ENCODE results near the gene NINJ2.

The NINJ2 gene

DNA sequence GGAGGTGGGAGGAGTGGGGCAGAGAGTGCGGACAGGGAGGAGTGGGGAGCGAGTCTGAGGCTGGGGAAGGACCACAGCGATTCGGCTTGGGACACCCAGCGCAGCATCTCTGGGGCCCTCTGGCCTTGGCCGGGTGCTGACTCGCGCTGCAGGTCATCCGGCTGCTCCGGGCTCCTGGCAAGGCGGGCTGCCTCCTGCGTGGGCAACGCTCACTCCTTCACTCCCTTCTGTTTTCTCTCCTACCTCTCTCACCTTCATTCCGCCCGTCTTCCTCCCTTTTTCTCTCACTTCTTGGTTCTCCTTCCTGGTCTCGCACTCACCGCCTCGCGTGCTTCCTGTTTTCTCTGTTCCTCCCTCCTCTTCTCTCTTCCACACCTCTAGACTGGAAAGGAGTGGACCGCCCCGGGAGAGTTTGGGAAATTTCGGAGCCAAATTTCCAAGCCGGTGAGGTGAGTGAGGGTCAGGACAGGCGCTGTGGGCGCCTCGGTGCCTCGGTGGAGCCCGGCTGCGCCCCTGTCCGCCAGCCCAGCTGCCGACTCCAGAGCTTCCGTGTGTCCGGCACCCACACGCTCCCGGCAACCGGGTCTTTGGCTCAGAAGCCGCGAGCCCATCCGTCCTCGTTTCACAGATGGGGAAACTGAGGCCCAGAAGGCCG is 116.9 kb downstream of the NINJ2 start:
- DNase-seq = no peak

DNA sequence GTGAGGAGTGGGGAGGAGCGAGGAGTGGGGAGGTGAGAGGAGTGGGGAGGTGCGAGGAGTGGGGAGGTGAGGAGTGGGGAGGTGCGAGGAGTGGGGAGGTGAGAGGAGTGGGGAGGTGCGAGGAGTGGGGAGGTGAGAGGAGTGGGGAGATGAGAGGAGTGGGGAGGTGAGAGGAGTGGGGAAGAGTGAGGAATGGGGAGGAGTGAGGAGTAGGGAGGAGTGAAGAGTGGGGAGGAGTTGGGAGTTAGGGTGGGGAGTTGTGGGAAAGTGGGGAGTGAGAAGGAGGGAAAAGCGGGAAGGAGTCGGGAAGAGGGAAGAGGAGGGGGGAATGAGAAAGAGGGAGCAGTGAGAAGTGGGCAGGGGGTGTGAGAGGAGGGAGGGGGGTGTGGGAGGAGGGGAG is 117.4 kb downstream of the NINJ2 start:
- no peak for DNase-seq

DNA sequence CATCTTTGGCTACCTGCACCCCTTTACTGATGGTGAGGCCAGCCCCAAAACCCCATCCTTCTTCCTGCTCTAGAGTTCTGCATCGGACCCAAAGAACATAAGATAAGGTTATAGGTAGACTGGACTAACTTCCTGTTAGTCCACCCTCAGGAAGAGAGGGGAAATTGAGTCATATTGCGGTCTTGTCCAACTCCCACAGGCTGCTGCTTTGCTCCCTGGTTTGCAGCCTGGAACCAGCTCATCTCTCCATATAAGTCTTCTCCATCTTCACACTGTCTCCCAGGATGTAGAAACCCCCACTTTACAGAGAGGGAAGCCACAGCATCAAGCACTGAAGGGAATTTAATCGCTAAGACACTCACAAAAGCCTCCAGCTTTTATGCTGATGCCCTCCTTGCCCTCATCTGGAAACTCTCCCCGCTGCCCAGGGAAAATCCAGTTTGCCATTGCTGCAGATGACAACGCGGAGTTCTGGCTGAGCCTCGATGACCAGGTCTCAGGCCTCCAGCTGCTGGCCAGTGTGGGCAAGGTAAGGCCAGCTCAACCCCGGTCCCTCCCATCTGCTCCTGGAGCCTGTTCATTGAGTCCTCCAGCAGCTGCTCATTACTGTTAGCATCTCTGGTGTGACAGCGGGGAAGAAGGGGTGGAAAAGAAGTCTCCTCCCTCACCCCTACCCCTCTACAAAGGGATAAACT is 118.2 kb downstream of the NINJ2 start:
- DNase-seq = no peak

DNA sequence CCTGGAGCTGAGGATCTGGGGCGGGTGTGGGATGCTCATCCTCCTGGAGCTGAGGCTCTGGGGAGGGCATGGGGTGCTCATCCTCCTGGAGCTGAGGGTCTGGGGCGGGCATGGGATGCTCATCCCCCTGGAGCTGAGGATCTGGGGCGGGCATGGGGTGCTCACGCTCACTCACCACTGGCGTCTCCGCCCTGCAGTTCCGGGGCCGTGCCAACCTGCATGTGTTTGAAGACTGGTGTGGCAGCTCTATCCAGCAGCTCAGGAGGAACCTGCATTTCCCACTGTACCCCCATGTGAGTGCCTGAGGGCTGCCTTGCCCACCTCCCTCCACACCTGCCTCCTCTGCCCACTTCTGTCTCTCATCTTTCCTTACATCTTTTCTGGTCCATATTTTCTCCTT is 119.1 kb downstream of the NINJ2 start:
- DNase-seq = no peak

DNA sequence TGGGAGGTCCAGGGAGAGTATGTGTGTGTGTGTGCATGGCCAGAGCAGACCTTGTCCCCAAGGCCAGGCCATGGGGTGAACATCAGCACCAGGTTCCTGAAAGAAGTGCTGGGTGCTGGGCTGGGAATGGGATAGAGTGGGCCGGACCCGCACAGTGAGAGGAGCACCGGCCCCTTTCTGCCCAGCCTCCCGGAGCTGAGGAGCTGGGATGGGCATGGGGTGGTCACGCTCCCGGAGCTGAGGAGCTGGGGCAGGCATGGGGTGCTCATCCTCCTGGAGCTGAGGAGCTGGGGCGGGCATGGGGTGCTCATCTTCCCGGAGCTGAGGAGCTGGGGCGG is 120.2 kb downstream of the NINJ2 start:
- no peak for DNase-seq

DNA sequence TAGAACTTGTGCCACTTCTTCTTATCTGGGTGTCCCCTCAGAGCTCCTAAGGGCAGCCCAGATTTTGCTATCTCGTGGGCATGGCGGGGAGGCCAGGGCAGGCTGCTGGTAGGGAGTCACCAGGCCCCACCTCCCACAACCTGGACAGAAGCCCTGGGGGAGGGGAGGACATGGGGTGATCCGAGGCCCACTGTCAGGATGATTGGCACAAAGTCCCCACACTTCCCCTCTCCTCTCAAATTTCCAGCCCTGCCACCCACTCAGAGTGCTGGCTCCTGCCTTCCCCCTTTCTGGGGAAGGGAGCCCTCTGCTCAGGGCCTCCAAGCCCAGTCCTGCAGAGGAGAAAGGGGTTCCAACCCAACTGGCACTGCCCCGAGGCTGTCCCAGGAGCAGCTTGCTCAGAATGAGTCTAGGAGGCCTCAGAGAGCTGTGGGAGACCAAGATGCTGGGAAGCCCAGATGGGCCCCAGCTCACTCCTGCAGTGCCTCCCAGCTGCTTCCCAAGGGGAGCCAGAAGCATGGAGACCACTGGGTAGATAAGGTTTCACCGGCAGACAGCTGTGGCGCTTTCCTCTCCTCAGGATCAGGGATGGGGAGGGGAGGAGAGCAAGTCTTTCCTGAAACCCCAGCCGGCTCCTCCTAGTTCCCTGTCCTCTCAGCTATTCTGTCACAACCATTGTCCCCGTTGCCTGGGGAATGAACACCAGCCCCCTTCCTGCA is 120.7 kb downstream of the NINJ2 start:
- DNase-seq = no peak

DNA sequence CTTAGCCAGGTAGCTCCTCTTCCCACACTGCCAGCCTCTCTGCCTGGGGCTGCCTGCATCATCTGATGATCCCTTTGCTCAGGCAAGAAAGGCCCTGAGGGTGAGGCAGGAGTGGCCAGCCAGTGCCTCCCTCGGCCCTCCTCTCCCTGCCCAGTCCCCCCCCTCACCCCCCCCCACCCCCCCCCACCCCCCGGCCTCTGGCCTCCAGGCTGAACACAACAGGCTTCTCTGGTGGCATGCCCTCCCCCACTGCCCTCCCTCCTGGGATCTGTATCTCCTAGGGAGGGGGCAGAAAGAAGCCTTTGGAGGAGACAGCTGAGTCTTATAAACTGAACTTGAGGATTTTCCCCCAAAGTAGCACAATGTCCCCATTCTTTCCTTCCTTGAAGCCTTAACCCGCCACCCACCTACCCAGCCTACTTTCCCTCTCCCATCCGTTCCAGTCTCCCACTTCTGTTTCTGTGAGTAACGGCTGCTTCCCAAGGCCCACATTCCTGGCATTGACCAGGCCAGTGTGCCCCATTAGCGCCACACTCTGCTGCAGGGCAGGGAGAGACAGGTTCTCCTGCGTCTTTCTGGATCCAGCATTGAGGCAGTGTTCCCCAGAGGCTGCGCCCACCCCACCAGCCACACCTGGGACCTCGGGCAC is 121.4 kb downstream of the NINJ2 start:
- no peak for DNase-seq

DNA sequence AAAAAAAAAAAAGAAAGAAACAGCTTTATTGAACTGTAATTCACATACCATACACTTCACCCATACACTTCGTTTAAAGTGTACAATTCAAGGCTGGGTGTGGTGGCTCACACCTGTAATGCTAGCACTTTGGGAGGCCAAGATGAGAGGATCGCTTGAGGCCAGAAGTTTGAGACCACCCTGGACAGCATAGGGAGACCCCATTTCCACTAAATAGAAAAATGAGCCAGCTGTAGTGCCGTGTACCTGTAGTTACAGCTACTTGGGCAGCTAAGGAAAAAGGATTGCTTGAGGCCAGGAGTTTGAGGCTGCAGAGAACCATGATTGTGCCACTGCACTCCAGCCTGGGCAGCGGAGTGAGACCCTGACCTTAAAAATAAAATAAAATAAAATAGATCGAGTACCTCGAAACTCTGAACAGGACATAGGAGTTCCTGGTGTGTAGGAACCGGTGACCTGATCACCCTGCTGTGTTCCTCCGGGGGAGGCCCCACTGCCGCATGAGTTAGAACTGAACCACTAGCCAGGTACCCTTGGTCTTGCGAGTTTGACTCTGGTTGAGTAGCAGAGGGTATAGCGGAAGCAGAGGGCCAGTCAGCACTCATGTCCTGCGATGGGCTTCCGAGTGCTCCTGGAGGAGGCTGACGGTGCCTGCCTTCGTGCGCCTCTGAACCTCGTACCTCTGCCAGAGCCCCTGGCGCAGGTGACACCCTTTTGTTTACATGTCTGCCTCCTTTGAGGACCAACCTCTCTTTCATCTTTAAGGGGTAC is 123.5 kb downstream of the NINJ2 start:
- DNase-seq = no peak

DNA sequence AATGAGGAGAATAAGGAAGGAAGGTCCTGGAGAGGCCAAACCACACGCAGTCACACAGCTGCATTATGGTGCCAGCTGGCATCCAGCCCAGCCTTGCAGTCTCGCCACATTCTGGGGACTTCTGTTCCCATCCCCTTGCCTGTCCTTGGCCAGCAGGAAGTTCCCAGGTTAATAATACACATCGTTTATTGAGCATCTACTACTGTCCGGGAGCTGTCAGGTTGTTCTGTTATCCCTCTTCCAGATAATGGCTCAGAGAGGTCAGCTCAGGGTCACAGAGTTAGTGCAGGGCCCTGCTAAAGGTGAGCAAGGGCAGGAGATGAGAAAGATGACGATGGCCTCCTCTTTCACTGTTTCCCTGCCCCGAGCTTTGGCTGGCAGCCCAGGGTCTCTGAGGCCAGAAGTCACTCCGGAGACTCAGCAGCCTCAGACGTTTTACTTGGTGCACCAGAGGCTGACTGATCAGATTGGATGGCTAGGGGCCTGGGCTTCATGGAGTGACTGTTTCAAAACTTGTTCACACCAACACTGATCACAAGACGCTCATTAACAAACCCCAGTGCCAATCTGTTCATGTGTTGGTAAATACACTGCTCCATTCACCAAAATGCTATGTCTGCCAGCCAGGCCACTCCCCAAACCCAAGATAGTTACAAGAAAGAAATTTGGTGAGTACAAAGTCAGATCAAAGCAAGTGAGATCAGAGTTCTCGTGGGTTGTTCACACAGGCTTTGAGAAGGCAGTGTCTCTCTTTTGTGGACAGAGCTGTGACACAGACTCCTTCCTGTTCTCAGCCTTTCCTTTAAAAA is 124.3 kb downstream of the NINJ2 start:
- peak; percentile 14 for DNase-seq

DNA sequence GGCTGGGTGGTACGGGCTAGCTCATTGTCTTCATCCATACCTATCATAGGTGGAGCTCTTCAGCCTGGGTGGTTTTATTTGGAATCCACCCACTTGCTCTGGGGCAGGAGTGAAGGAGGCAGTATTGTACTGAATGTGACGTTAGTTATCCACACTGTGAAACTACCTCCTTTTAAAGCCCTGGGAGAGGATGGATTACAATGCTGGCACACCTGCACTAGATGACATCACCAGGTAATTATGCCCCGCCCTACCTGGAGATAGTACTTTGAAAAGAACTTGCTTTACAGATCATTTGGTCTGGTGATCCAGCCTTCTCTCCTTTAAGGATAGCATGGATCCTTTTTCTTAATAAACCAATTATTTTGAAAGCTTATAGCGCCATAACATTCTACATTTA is 125.5 kb downstream of the NINJ2 start:
- DNase-seq = no peak

DNA sequence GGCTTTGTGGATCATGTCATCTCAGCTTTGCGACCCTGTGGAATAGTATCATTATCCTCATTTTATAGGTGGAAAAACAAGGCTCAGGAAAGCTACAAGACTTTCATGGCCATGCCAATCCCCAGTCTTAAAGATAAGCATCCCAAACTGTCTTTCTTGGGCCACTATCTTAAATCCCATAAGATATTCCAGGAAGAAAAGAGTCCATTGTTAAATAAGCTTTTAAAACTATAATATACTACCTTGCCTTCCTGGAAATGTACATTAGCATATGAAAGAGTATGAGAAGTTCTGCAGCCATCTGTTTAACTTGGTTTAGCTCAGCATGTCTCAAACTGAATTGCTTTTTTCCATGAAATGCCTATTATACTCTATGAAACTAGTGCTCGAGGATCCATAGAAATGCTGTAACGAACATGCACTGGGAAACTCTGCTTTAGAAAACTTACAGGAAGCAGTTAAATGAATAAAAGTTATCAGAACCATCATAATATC is 126.4 kb downstream of the NINJ2 start:
- no peak for DNase-seq

DNA sequence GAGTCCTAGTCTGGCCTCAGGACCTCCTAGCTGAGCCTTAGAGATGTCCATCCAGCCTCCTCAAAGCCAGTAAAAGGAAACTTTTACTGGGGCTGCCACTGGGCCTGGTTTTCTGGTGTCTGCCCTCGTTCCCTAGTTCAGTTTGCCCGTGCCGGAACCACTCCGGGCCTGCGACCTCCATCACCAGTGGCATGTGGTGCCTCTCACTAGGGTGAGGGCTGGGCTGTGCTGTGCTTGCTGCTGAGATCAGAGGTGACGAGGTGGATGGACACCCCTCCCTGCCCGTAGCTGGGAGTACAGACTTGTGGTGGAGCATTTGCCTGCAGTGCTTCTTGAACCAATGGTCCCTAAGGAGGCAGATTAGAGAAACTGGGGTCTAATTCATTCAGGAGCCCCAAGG is 127.8 kb downstream of the NINJ2 start:
- no peak for DNase-seq

DNA sequence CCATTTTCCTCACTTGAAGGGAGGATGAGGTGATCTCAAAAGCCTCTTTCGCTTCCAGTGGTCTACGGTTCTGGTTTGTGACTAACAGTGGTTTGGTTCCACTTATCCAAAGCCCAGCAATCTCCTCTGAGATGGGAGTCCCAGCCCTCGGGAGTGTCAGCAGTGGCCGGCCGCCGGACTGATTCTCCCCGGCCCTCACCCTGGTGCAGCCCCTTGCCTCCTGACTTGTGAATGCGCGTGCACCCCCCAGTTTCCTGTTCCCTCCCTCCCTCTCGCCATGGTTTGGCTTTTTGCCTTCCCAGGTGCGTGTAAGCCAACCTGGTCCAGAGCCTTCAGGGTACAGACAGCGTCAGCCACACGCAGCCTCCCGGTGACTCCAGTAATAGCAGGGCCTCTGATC is 129.0 kb downstream of the NINJ2 start:
- DNase-seq = no peak

DNA sequence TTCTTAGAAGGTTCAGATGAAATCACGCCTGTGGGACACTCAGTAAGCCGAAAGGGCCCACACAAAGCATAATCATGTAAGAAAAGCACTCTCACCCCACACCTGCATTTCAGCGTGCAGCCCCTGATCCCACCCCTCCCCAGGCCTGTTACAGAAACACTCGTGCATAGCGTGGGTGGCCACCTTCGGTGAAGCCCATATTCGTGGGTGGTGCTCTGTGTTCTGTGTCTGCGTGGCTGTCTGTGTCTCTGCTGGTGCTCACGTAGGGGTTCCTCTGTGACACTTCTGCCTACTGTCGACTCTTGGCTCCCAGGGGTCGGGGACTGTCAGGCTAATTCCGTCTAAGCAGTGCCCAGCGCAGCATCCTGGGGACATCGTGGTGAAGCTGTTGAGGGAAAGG is 129.5 kb downstream of the NINJ2 start:
- no peak for DNase-seq

DNA sequence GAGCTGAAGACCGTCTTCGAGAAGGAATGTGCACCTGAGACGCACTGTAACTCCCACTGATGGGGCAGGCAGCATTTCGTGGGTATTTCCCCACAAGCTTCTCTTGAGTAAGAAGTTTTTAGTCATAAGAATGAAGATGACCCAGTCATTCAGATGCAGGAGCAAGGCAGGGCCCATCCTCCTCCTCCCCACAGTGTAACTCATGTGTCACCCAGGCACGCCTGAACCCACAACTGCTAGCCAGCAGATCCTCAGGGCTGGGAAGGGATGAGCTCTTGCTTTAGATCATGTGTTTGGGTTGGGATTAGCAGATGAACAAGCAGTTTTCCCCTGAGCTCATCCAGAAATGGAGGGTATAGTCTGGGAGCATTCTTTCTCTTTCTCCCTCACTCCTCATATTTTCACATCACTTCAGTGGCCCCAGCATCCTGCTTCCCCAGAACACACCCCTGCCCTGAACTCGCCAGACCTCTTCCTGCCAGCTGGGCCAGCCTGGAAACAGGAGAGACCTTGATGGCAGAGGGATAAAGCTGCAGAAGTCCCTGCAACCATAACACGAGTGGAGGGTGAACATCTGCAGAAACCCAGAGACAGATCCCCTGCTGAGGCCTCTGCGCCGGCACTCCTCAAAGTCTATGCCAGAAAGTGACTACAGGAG is 130.2 kb downstream of the NINJ2 start:
- DNase-seq = no peak

DNA sequence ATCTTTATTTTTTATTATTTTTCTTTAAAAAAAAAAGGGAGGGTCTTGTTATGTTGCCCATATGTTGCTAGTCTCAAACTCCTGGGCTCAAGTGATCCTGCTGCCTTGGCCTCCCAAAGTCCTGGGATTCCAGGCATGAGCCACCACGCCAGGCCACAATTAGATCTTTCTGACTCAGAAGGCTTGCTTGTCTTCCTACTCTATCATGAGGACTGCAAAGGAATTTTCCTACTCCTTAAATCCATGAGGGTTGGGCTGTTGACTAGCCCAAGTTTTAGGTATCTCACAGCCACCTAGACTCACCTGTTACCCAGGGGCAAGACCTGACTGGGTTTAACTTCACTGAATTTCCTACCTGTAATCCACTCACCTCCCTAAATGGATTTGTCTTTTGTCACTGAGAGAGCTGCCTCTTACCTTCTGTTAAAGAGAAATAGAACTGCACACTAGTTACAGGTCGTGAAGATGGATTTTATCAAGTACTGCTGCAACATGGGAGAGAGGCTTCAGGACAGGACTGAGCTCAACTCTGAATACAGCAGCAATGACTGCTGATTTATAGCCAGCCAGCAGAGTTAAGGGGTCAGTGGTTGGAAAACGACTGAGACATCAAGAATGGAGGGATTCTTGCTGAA is 131.2 kb downstream of the NINJ2 start:
- no peak for DNase-seq

DNA sequence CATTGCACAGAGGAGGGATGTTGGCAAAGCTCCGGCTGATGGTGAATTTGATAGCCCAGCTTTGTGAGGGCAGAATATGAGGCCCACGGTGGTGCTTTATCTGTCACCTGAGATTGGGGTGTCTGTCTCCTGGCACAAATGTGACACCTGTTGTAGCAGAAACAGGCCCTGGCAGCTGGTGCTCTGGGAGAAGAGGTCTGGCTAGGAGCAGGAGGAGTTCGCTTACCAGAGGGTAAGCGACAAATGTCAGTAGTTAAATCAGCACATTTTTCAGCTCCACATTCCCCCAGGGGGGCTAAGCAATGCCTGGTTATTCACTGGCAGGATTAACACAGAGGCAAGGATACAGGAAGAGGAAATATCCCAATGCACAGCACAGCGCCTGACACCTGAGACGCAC is 132.4 kb downstream of the NINJ2 start:
- DNase-seq = no peak

DNA sequence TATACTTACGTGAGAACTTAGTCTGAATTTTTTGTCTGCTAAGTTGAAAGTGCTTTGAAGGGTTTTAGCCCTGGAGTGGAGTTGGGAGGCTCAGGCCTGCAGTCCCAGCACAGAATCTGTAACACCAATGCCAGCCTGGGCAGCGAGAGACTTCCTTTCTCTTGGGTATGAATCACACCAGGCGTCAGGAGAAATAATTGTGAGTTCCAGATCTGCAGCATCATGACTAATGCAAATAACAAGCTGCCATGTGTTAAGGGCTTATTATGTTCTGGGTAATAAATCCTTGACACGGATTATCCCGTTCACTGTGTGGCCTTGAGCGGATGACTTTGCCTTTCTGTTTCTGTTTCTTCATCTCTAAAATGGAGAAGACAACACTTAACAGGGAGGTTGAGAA is 132.9 kb downstream of the NINJ2 start:
- no peak for DNase-seq

DNA sequence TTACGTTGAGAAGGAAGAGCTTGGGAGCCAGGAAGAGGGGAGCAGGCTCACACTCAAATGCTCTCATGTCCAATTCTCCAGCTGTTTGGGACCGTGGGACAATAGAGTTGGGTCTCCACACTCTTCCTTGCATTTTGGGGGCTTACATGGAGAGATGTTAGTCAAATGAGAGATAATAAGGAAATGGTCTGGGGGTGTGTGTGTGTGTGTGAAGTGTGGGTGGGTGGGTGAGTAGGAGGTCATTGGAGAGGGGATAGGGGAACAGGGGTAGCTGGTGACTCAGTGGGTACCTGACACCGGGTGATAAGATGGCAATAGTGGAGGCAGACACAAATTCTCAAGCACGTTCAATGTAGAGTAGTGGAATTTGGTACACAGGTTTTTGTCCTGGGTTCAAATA is 135.5 kb downstream of the NINJ2 start:
- DNase-seq = no peak

DNA sequence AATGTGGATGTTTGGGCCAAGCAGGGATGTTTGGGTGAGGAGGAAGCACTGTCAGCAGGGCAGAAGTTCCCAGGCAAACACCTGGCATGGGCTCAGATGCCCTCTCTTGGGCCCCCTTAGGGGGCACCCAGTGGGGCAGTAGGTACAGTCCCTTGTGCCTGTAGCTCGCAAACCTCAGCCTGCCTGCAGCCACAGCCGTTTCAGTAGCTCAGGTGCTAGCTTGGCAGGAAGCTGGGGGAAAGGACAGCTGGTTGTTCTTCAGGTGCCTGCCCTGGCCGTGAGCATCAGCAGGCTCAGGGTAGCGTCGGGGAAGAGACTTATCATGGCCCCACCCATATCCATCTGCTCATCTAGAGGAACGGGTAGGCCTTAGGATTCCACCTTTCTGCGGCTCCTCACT is 136.0 kb downstream of the NINJ2 start:
- no peak for DNase-seq

DNA sequence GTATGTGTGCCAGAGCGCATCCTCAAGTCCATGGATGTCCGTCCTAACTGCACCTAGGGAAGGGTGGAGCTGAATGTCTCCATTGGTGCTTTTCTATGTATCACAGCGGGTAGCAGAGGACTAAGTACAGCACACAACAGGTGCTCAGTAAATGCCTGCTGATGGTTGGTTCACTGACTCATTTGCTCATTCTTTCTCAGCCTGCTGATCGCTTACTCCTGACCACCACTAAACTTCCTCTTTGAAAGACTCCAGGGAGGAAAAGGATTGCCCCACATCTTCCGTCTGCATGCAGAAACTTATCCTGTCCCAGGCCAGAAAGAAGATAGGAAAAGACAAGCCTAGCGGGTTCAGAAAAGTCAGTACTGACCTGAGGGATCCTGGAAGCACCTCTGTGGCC is 137.2 kb downstream of the NINJ2 start:
- DNase-seq = no peak
